K562 (cell line): ENCODE measurements around the gene TIFAB. TPM values are rescaled to one million over a fixed set of nuclear protein-coding genes. Genes with fewer than 3 reads are reported as not detected.

Experiments
- ATAC-seq: fragments of 200-7000 bp; cut with Tn5 transposase; 3 replicates; pipeline ENCODE4 v1.9.1; 2020; ENCODE audit warnings: moderate library complexity
- BruUV-seq: library from RNA; stranded (reverse); fragments of 400-500 nt; replicated peaks from 2 replicates; lab custom pipeline; 2021; lab: Mats Ljungman, UMichigan
- CTCF ChIA-PET: fragments of 300-600 bp; formaldehyde crosslinking; extraction: SDS; loops from one replicate; lab custom pipeline; 2021; ENCODE audit warnings: low intra/inter-chr PET ratio; lab: Yijun Ruan, JAX
- POLR2A ChIA-PET: fragments of 300-600, 350-650 bp; sonication (Branson Sonifier 250); formaldehyde crosslinking; extraction: SDS; loops from one replicate; lab custom pipeline; 2021; ENCODE audit warnings: antibody characterized with exemption, inconsistent platforms; lab: Yijun Ruan, JAX
- DNase-seq, 4 experiments: peaks; one replicate each; pipeline versions ENCODE4 v3.0.0 to v3.0.0-alpha.2; 2011 to 2018; ENCODE audit warnings: low spot score in 3 of 4, mixed read lengths in 3 of 4; ENCODE audit errors: extremely low read depth in 1 of 4
- FAIRE-seq: peaks from 2 replicates; lab custom pipeline; 2011; peaks lifted over from hg19 to GRCh38; lab: Jason Lieb, UNC
- H2AFZ ChIP-seq: 2 replicates; pipeline ENCODE4 v1.6.0; 2011; ENCODE audit warnings: low read depth, low read length, control low read depth, inconsistent platforms
- H3K27ac ChIP-seq: fragments of 200-600 bp; 3 replicates; pipeline ENCODE4 v1.8.0; 2011; ENCODE audit warnings: low read depth, mild to moderate bottlenecking, control low read depth, inconsistent platforms, low read length, moderate library complexity, mixed read lengths; ENCODE audit errors: extremely low read depth
- H3K27me3 ChIP-seq, 2 experiments: fragments of 300-600 bp in 1 of 2; 2 replicates in 1 of 2; 3 replicates in 1 of 2; pipeline versions ENCODE4 v1.6.0 to v1.8.0; 2011; ENCODE audit warnings: inconsistent platforms in 2 of 2, low read length in 2 of 2, mild to moderate bottlenecking in 1 of 2, mixed read lengths in 1 of 2, moderate library complexity in 1 of 2; ENCODE audit not compliant: control insufficient read depth in 2 of 2, insufficient read depth in 2 of 2
- H3K36me3 ChIP-seq: fragments of 300-600 bp; 3 replicates; pipeline ENCODE4 v1.8.0; 2011; ENCODE audit warnings: mild to moderate bottlenecking, low read length, inconsistent platforms; ENCODE audit not compliant: control insufficient read depth, insufficient read depth
- H3K4me1 ChIP-seq, 2 experiments: fragments of 200-600 bp in 1 of 2; replicated peaks in 1 of 2; 2 replicates in 1 of 2; 3 replicates in 1 of 2; pipeline versions ENCODE4 v1.5.1 to v1.8.0; 2011; ENCODE audit warnings: inconsistent platforms in 2 of 2, low read length in 2 of 2, mild to moderate bottlenecking in 1 of 2, mixed read lengths in 1 of 2, moderate library complexity in 1 of 2; ENCODE audit not compliant: control insufficient read depth in 2 of 2, insufficient read depth in 2 of 2
- H3K4me2 ChIP-seq: 2 replicates; pipeline ENCODE4 v1.6.1; 2011; ENCODE audit warnings: low read length, control low read depth, inconsistent platforms, mixed read lengths; ENCODE audit not compliant: insufficient read depth
- H3K4me3 ChIP-seq: fragments of 200-600 bp; sonication (generic), shearing (Covaris generic); 2 replicates; pipeline ENCODE4 v1.5.1; 2016; ENCODE audit warnings: control low read depth, inconsistent platforms
- H3K79me2 ChIP-seq: fragments of 200-600 bp; 3 replicates; pipeline ENCODE4 v1.8.0; 2011; ENCODE audit warnings: low read length, inconsistent platforms; ENCODE audit not compliant: control insufficient read depth, insufficient read depth
- H3K9ac ChIP-seq, 2 experiments: 2 replicates each; pipeline versions ENCODE4 v1.6.0 to v1.6.1; 2011; ENCODE audit warnings: low read depth in 2 of 2, low read length in 2 of 2, control low read depth in 1 of 2, inconsistent platforms in 1 of 2, mild to moderate bottlenecking in 1 of 2, mixed read lengths in 1 of 2; ENCODE audit not compliant: insufficient read depth in 1 of 2
- H3K9me1 ChIP-seq: one replicate; pipeline ENCODE4 v1.6.0; 2011; ENCODE audit warnings: inconsistent platforms, mild to moderate bottlenecking, low read length, moderate library complexity; ENCODE audit not compliant: control insufficient read depth, insufficient read depth
- H3K9me3 ChIP-seq: replicated peaks from 2 replicates; pipeline ENCODE4 v1.5.1; 2011; ENCODE audit warnings: low read depth, low read length, inconsistent platforms; ENCODE audit not compliant: control insufficient read depth, insufficient read depth
- H4K20me1 ChIP-seq: replicated peaks from 2 replicates; pipeline ENCODE4 v1.6.1; 2011; ENCODE audit warnings: low read length, inconsistent platforms, mixed read lengths; ENCODE audit not compliant: control insufficient read depth, insufficient read depth
- ETV6 ChIP-seq, 3 experiments: fragments of 150-350 bp in 1 of 3; sonication (generic) in 1 of 3; formaldehyde crosslinking in 1 of 3; IDR thresholded peaks; 2 replicates each; pipeline versions ENCODE4 v1.6.1 to v1.8.0; 2014 to 2022; ENCODE audit warnings: borderline replicate concordance in 2 of 3, low read depth in 2 of 3, antibody characterized with exemption in 1 of 3, low read length in 1 of 3, mild to moderate bottlenecking in 1 of 3, missing genetic modification reagents in 1 of 3
- FOXK1 ChIP-seq: sonication (generic); formaldehyde crosslinking; IDR thresholded peaks from 2 replicates; pipeline ENCODE4 v1.8.0; 2022; ENCODE audit warnings: missing genetic modification reagents, mild to moderate bottlenecking, borderline replicate concordance
- HCFC1 ChIP-seq: IDR thresholded peaks from 2 replicates; pipeline ENCODE4 v1.6.1; 2012; ENCODE audit warnings: low read depth, low read length, improper control_type of control experiment
- KAT7 ChIP-seq: sonication (generic); formaldehyde crosslinking; IDR thresholded peaks from 2 replicates; pipeline ENCODE4 v1.8.0; 2022; ENCODE audit warnings: missing genetic modification reagents, mild to moderate bottlenecking, borderline replicate concordance
- L3MBTL2 ChIP-seq: fragments of 450-650 bp; IDR thresholded peaks from 2 replicates; pipeline ENCODE4 v1.6.1; 2016; ENCODE audit warnings: mild to moderate bottlenecking, moderate library complexity
- NELFE ChIP-seq: IDR thresholded peaks from 2 replicates; pipeline ENCODE4 v1.6.1; 2011; ENCODE audit warnings: mild to moderate bottlenecking; ENCODE audit not compliant: insufficient read depth, insufficient read length
- NFXL1 ChIP-seq: fragments of 450-650 bp; formaldehyde crosslinking; IDR thresholded peaks from 2 replicates; pipeline ENCODE4 v1.4.0; 2021; ENCODE audit warnings: mild to moderate bottlenecking
- NUFIP1 ChIP-seq: fragments of 450-650 bp; IDR thresholded peaks from 2 replicates; pipeline ENCODE4 v1.6.1; 2018; ENCODE audit not compliant: partially characterized antibody
- PHTF2 ChIP-seq: fragments of 250-450 bp; sonication (Bioruptor Pico); IDR thresholded peaks from 2 replicates; pipeline ENCODE4 v1.5.0; 2021; ENCODE audit warnings: mild to moderate bottlenecking
- PYGO2 ChIP-seq: fragments of 450-650 bp; IDR thresholded peaks from 2 replicates; pipeline ENCODE4 v1.6.1; 2016; ENCODE audit warnings: mild to moderate bottlenecking, missing genetic modification characterization, moderate library complexity, missing compliant biosample characterization
- RBM25 ChIP-seq: fragments of 200-400 bp; formaldehyde crosslinking; IDR thresholded peaks from 2 replicates; pipeline ENCODE4 v1.6.1; 2018; ENCODE audit warnings: low read length, low read depth, moderate library complexity; ENCODE audit not compliant: severe bottlenecking
- TAF7 ChIP-seq: fragments of 450-650 bp; IDR thresholded peaks from 2 replicates; pipeline ENCODE4 v1.6.1; 2016; ENCODE audit warnings: missing genetic modification characterization, missing compliant biosample characterization
- ZBTB43 ChIP-seq: sonication (generic); formaldehyde crosslinking; IDR thresholded peaks from 2 replicates; pipeline ENCODE4 v1.8.0; 2023; ENCODE audit warnings: mild to moderate bottlenecking, missing genetic modification reagents
- ZNF184 ChIP-seq: sonication (generic); formaldehyde crosslinking; IDR thresholded peaks from 2 replicates; pipeline ENCODE4 v1.5.0; 2020; ENCODE audit warnings: missing genetic modification reagents
- ZNF436 ChIP-seq: fragments of 250-450, 450-650 bp; sonication (Bioruptor Pico); formaldehyde crosslinking; IDR thresholded peaks from 2 replicates; pipeline ENCODE4 v1.7.0; 2020; ENCODE audit warnings: mild to moderate bottlenecking
- ZNF449 ChIP-seq: fragments of 250-450 bp; sonication (Bioruptor Pico); IDR thresholded peaks from 2 replicates; pipeline ENCODE4 v1.8.0; 2022; ENCODE audit warnings: moderate library complexity, mild to moderate bottlenecking, inconsistent platforms
- ZNF717 ChIP-seq: fragments of 250-450 bp; sonication (Bioruptor Pico); IDR thresholded peaks from 2 replicates; pipeline ENCODE4 v1.5.0; 2021
- ZNF76 ChIP-seq: fragments of 250-450 bp; sonication (Bioruptor Pico); IDR thresholded peaks from 2 replicates; pipeline ENCODE4 v1.4.0; 2020; ENCODE audit warnings: mild to moderate bottlenecking, moderate library complexity, borderline replicate concordance
- ZNF785 ChIP-seq: fragments of 250-450 bp; sonication (Bioruptor Pico); IDR thresholded peaks from 2 replicates; pipeline ENCODE4 v1.4.0; 2020; ENCODE audit warnings: mild to moderate bottlenecking
- ZSCAN32 ChIP-seq: fragments of 450-650 bp; formaldehyde crosslinking; IDR thresholded peaks from 2 replicates; pipeline ENCODE4 v1.4.0; 2020; ENCODE audit warnings: mild to moderate bottlenecking, moderate library complexity
- WGBS: fragments of 100-300 bp; shearing (Covaris generic); methylation state at CpG from one replicate; pipeline ENCODE4 v1.1.6; 2016; ENCODE audit warnings: low coverage, mixed read lengths; ENCODE audit not compliant: insufficient coverage; ENCODE audit errors: missing lambda C conversion rate; 5-methylcytosine and 5-hydroxymethylcytosine counted together
- in situ Hi-C: fragments of 300-500 bp; cut with MboI; formaldehyde crosslinking; loops from 4 replicates; pipeline ENCODE4 v1.15.0; 2018; ENCODE audit warnings: inconsistent platforms, mixed read lengths
- intact Hi-C: fragments of 100-400 bp; cut with micrococcal nuclease; formaldehyde crosslinking; loops from 2 replicates; pipeline ENCODE4 v1.14.2; 2022
- polyA plus RNA-seq, 8 experiments: library from polyadenylated mRNA; depleted of rRNA in 4 of 8; stranded (reverse) in 5 of 8; unstranded in 3 of 8; fragments of >200 nt; fragmentation: Nextera tagmentation in 2 of 8; fragmentation: Illumina TruSeq in 1 of 8; extraction: Ambion mirVana in 2 of 8; extraction: Trizol in 1 of 8; gene quantifications; 2 replicates each; pipeline versions ENCODE4 v1.2.1 to v1.2.3, GENCODE V29; 2011 to 2014; ENCODE audit warnings: inconsistent platforms in 1 of 8, missing spikeins in 1 of 8
- total RNA-seq, 7 experiments: library from RNA; depleted of rRNA in 6 of 7; stranded (reverse); fragments of >200 nt in 6 of 7; fragmentation: Illumina TruSeq in 2 of 7; extraction: Trizol in 2 of 7; gene quantifications; 2 replicates each; pipeline versions ENCODE4 v1.2.1 to v1.2.3, GENCODE V29; 2011 to 2021; ENCODE audit warnings: low replicate concordance in 1 of 7

The TIFAB gene
- total and polyA plus RNA-seq, 9 of the 15 experiments (the other 6 are each of a cell fraction or from before 2014, with no cell fraction given), result not detected

- H3K27me3 ChIP-seq, result peaks cover 0 to 12% of the 10 kb centered on the region in 2 experiments; a peak in 2 of 5 replicates
- peak; percentile 70 to 92 (median 80) for DNase-seq
- intact Hi-C loops, result loop anchor here (1.0 kb wide), 1 partner anchor 90 kb away; no protein-coding TSS in a partner anchor
- peaks cover 29% of the 10 kb centered on the region in 2 experiments for H3K4me1 ChIP-seq
- peak; percentile 96 for FAIRE-seq
- ATAC-seq, result peak; percentile 88
- no peaks in the 10 kb centered on the region for H3K36me3 ChIP-seq
- H3K4me2 ChIP-seq, result no peak overlapping the region
- no peaks in the 10 kb centered on the region for H3K9me3 ChIP-seq
- H3K79me2 ChIP-seq, result no peaks in the 10 kb centered on the region
- 14% methylated on average over 6 of the region's 6 CpGs for WGBS
- no peaks in the 10 kb centered on the region for H3K9me1 ChIP-seq
- no peak overlapping the region for H3K9ac ChIP-seq
- peaks cover 2% of the 10 kb centered on the region; the same call in 1 of the 2 replicates for H4K20me1 ChIP-seq
- no peak overlapping the region for H3K4me3 ChIP-seq
- no TSS peak for BruUV-seq
- H3K27ac ChIP-seq, result no peak overlapping the region
- peak overlapping the region; percentile 37 for H2AFZ ChIP-seq
- in situ Hi-C loops, result loop anchor here (5.0 to 10.0 kb wide), 2 partner anchors 262 to 355 kb away; no protein-coding TSS in a partner anchor
- ChIA-PET CTCF (interaction anchor here (0.9 to 3.2 kb wide), 6 partner anchors 89 to 368 kb away, joined by 3 to 20 read pairs (median 4); no protein-coding TSS in a partner anchor), POLR2A (interaction anchor here (0.5 to 1.2 kb wide), 4 partner anchors 17 to 371 kb away, joined by 3 to 7 read pairs (median 4); no protein-coding TSS in a partner anchor)
- TF ChIP-seq ETV6 (IDR thresholded peaks at IDR 0.05; ENCODE audit: borderline replicate concordance in 1 of 2, low read depth in 2 of 2, low read length in 1 of 2) (no peak), ETV6 (CRISPR knock-in tag; IDR thresholded peaks at IDR 0.05; ENCODE audit: borderline replicate concordance) (no peak), ZNF76 (CRISPR knock-in tag) (no peak), NUFIP1 (no peak), PHTF2 (CRISPR knock-in tag) (no peak), ZNF449 (CRISPR knock-in tag) (no peak), NELFE (no peak), NFXL1 (no peak), KAT7 (CRISPR knock-in tag) (no peak), ZNF184 (CRISPR knock-in tag) (no peak), FOXK1 (no peak), ZSCAN32 (CRISPR knock-in tag) (no peak), L3MBTL2 (peak; percentile 69), ZNF785 (CRISPR knock-in tag) (no peak), PYGO2 (tag) (no peak), ZNF717 (CRISPR knock-in tag) (no peak), ZBTB43 (CRISPR knock-in tag) (no peak), TAF7 (no peak), RBM25 (no peak), ZNF436 (no peak), HCFC1 (peak; percentile 36; the same call in 1 of the 2 replicates)
These were observed 10.2 kb upstream of the TIFAB start for GRCh38 chr5:135462304-135462703.
